ACHN (cell line): ENCODE results near the gene LPCAT3.

Experiments
- DNase-seq: peaks from one replicate; pipeline ENCODE4 v3.0.0-alpha.2; 2015
- in situ Hi-C: cut with HindIII; loops from 2 replicates; pipeline ENCODE4 v1.10.0; 2017; ENCODE audit warnings: low sequenced_read_pairs, low pct_ligation_motif_present, low pct_unique_long_range_greater_than_20kb

Gene LPCAT3

DNA sequence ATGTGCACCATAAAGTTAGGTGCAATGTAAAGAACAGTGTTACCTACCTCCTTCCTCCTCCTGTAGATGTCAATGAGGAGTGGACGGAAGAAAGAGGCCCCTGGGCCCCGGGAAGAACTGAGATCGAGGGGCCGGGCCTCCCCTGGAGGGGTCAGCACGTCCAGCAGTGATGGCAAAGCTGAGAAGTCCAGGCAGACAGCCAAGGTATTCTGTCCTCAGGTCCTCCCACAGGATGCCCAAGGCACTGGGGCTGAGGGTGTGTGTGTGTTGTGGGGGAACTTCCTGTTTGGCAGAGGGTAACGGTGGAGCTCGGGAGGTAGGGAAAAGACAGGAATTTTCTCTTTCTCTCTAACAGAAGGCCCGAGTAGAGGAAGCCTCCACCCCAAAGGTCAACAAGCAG lies 84.2 kb downstream of the LPCAT3 start:
- in situ Hi-C loops: no loop called here
- no peak for DNase-seq

DNA sequence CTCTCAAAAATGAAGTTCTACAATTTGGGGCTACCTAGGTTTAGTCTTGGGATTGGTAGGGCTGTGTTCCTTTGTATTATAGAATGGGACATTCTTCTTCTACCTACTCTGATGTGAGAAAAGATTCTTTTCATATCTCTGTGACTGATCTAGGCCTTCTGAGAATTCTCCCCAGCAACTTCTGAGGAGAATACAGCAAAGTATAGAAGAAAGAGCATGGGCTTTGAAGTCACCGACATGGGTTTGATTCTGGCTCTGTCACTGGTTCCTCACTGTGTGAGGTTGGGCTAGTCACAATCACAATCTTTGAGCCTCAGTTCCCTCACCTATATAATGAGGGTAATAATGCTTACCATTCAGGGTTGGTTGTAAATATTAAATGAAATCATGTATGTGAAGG lies 85.5 kb downstream of the LPCAT3 start:
- no peak for DNase-seq
- in situ Hi-C loops: no loop called here

DNA sequence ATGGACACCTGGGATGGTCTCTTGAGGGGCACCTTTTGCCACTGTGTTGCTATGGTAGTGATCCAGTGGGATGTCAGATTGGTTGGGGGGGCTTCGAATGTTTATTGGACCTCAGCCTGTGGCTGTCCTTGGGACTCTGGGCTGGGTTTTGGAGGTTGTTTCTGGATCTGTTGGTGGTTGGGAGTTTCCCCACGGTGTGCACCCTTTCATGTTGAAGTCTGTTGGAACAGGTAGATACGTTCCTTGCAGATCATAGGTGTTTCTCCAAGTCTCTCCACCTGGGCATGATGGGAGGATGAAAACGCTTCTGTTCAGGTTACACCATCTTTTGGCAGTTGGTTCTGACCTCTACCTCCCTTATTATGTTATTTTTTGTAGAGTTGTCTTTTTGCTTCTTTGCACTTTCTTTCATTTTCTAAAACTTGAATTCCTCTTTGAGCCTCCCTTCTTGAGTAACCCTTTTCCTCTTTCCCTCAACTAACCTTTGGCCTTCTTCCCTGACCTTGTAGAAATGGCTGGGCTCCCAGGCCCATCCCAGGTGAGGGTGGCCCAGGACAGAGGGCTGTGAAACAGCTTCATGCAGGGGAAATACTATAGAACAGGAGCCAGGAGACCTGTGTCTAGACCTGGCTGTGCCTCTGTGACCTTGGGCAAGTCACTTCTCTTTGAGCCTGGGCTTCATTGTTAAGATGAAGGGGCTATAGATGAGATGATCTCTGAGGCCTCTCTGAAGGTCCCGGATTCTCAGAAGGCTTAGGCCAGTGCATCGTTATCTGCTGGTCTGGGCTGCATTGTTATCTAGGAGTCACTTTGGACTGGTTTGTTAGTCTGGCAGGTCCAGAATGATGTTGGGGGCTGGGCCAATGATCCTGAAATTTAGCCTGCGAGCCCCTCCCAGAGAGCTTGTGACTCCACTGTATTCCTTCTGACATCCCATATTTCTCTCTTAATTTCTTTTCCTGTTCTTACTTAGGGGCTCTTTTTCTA lies 88.5 kb downstream of the LPCAT3 start:
- in situ Hi-C loops: no loop called here
- no peak for DNase-seq

DNA sequence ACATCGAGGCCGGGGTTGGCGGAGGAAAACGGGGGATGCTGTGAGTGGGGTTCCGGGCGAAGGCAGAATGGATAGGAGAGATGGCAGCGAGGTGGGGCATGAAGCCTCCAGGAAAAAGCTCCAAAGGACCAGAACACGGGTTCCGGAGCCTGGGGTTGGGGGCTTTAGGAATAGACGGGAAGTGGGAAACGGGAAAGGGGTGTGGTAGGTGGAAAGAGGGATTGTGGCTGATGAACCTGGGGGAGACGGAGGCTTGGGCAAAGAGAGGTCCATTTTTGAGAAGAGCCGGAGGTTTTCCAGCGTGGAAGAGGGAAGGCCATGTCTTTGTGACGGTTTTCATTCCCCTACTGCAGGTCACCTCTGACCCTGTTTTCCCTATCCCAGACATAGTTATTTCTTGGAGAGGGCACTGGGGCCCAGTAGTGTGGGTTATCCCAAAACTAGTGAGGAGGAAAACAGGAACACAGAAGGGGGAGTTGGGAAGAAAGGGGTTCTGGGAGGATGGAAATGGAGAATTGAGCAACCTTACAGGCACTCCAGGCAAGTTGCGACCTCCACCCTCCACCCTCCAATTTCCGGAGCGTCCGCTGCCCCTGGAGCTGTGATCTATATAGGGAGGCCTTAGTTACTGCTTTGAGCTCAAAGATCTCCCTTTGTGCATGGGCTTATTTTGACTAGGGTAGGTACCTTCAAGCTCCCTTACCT lies 89.4 kb downstream of the LPCAT3 start:
- in situ Hi-C loops: no loop called here
- no peak for DNase-seq

DNA sequence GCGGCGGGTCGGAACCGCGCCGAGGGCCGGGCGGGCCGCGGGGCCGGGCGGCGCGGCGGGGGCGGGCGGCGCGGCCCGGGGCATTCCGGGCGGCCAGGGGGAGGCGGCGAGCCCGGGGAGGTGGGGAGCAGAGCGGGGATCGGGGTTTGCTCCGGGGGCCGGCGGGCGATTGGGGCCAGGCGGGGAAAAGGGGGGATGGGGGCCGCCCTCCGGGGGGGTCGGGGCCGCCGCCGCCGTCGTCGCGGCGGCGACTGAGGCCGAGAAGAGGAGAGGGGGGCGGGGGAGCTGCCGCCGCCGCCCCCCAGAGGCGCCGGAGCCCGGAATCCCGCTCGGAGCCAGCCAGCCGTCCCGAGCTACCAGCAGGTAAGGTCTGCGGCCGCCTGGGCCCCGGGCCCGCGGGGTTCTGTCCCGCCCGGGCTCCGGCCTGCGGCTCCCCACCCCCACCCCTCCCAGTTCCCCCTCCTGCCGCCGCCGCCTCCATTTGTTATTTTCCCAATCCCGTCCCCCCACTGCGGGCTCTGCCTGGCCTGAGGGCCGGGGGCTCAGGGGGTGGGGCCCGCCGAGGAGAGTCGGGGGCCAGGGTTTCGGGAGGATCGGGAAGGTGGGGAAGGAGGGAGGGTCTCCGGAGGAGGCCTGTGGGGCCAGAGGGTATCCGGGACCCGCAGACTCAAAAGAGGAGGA lies 90.1 kb downstream of the LPCAT3 start:
- peak; percentile 26 for DNase-seq
- in situ Hi-C loops: no loop called here

DNA sequence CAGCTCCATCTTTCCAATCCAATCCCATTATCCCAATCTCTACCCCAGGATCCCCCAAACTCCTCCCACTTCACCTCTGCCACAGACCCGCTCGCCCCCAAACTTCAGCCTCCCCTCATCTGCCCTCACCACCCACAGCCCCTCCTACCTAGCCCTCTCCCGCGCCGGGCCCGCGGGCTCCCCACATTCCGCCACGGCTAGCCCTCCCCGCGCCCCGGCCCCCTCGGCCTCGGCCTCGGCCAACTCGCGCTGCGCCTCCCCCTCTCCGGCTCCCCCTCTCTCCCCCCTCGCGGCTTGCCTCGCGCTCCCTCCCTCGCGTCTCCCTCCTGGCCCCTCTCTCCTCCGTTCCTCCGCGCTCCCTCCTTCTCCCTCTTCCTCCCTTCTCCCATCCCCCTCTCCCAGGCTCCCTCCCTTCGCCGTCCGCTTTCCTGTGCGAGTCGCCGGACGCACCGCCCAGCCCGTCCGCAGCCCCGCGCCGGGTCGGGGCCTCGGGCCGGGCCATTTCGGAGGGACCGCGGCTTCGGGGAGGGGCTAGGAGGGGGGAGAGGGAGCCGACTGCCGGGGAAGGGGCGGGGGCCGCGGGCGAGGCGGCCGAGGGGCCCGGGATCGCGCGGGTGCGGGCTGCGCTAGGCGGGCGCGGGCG lies 90.8 kb downstream of the LPCAT3 start, which contains the start of gene ATN1:
TSS of gene ATN1 (plus strand) at position 581 of the 643 bp plus-strand sequence. CDS start 6,043 bp downstream, outside the sequence.
- DNase-seq: peak; percentile 85
- in situ Hi-C loops: no loop called here
